ENCODE measurements around the gene RHOV. TPM values are rescaled to one million over a fixed set of nuclear protein-coding genes. Genes with fewer than 3 reads are reported as not detected.

The RHOV gene
- total RNA-seq, 6 experiments from 2014 or later, result not detected

GRCh38 chr15:40853241-40853890 lies 20.7 kb downstream of the RHOV start:
- TF ChIP-seq POLR2A (IDR thresholded peaks at IDR 0.05), result no peak
- TF ChIP-seq, protein P1, sequence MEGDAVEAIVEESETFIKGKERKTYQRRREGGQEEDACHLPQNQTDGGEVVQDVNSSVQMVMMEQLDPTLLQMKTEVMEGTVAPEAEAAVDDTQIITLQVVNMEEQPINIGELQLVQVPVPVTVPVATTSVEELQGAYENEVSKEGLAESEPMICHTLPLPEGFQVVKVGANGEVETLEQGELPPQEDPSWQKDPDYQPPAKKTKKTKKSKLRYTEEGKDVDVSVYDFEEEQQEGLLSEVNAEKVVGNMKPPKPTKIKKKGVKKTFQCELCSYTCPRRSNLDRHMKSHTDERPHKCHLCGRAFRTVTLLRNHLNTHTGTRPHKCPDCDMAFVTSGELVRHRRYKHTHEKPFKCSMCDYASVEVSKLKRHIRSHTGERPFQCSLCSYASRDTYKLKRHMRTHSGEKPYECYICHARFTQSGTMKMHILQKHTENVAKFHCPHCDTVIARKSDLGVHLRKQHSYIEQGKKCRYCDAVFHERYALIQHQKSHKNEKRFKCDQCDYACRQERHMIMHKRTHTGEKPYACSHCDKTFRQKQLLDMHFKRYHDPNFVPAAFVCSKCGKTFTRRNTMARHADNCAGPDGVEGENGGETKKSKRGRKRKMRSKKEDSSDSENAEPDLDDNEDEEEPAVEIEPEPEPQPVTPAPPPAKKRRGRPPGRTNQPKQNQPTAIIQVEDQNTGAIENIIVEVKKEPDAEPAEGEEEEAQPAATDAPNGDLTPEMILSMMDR (IDR thresholded peaks at IDR 0.05), result no peak
- Histone ChIP-seq H3K36me3 (no peaks in the 10 kb centered on the region), H3K9me3 (no peaks in the 10 kb centered on the region), H3K27ac (no peak overlapping the region), H3K27me3 (no peaks in the 10 kb centered on the region), H3K4me1 (no peaks in the 10 kb centered on the region), H3K4me3 (no peak overlapping the region)
- ATAC-seq, result no peak
- DNase-seq, result no peak
- 100% methylated on average over 2 of the region's 16 CpGs for WGBS (ENCODE audit: insufficient coverage, low coverage, low lambda C conversion rate, missing lambda C conversion rate)
- intact Hi-C loops (cut with DNase I), result no loop called here

- Histone ChIP-seq H3K27ac (no peak overlapping the region), H3K4me1 (no peaks in the 10 kb centered on the region)
- DNase-seq, result no peak
These were observed 21.5 kb downstream of the RHOV start for GRCh38 chr15:40852529-40852928.

DNA sequence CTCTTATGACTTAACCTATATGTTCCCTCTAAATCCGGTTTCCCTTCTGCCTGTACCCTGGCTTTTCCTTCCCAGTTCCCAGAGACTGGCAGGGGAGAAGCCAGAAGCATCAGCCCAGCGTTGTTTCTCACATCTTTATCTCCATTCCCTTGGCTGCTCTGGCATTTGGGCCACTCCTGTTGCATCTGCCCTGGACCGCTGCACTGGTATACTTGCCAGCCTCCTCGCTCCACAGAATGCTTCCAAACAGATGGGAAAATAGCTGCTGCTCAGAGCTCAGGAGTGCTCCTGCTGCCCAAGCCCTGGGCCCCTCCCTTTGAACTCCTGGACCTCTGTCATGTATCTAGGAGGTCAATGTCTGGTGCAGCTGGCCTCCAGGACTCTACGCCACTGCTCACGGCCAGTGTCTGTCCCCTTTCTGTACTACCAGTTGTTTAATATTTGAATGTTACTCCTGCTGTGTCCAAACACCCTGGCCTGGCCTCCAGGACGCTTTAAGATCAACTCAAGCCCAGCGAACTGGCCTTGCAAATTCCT lies 23.4 kb downstream of the RHOV start:
- DNase-seq, result no peak
- Histone ChIP-seq H3K9me3 (no peaks in the 10 kb centered on the region), H3K4me1 (no peaks in the 10 kb centered on the region), H3K27me3 (no peaks in the 10 kb centered on the region), H3K4me3 (no peak overlapping the region), H3K27ac (no peak overlapping the region), H3K36me3 (no peaks in the 10 kb centered on the region)
- 77% methylated on average over 8 of the region's 8 CpGs for WGBS (ENCODE audit: insufficient coverage, low coverage, low lambda C conversion rate, missing lambda C conversion rate)
- TF ChIP-seq POLR2A (IDR thresholded peaks at IDR 0.05), result no peak
- TF ChIP-seq, protein P1 (IDR thresholded peaks at IDR 0.05), result no peak
- intact Hi-C loops (cut with DNase I), result no loop called here
- peak in 3 of 4 donors; percentile 16 to 65 (median 32) for ATAC-seq

More at GRCh38 chr15:40852529-40852928, 21.5 kb downstream of the RHOV start:
- TF ChIP-seq, protein P1 (IDR thresholded peaks at IDR 0.05), result no peak
- no peak for TF ChIP-seq POLR2A (IDR thresholded peaks at IDR 0.05)
- intact Hi-C loops (cut with DNase I), result no loop called here
- Histone ChIP-seq H3K9me3 (no peaks in the 10 kb centered on the region), H3K36me3 (no peaks in the 10 kb centered on the region), H3K4me3 (no peak overlapping the region), H3K27me3 (no peaks in the 10 kb centered on the region)
- 86% methylated on average over 5 of the region's 5 CpGs for WGBS (ENCODE audit: insufficient coverage, low coverage, low lambda C conversion rate, missing lambda C conversion rate)
- ATAC-seq, result no peak

DNA sequence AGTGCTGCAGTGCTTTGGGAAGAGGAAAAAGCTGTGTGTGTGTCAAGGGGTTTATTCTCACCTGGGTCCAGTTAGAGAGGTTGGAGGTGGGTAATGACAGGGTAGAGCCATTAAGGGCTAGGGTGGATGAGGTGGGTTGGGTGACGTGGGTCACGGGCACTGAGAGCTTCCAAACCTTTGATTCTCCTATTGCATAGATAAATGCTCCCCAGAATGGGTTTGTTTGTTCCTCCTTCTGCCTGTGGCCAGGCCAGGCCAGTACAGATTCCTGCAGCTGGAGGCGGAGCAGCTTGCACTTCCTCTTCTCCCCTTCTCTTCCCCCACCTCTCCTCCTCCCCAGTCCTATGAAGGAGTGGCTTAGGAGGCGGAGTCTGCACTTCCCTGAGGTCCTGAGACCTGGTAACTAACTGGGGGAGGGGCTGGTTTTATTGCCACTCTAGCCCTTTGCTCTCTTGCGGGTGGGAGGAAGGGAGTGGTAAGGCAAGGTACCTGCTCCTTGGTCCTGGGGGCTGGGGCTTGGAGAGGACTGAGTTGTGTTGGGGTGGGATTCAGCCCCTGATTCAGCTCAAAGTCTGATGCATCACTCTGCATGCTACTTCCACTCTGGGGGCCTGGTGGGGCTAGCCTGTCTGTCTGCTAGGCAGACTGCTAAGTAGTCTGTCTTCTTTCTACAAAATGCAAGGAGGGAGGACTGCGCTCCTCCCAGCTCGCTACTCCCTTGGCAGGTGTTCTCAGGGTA lies 26.6 kb downstream of the RHOV start:
- WGBS (ENCODE audit: insufficient coverage, low coverage, low lambda C conversion rate, missing lambda C conversion rate), result 83% methylated on average over 2 of the region's 7 CpGs

More for the DNA sequence above, 26.6 kb downstream of the RHOV start:
- peaks cover 0 to 11% of the 10 kb centered on the region in 2 donors for H3K27me3 ChIP-seq
- TF ChIP-seq, protein P1 (IDR thresholded peaks at IDR 0.05), result no peak
- TF ChIP-seq POLR2A (IDR thresholded peaks at IDR 0.05), result no peak
- DNase-seq (peak; percentile 49 to 67 (median 56)), ATAC-seq (peak; percentile 50 to 78 (median 65))
- no peaks in the 10 kb centered on the region for H3K9me3 ChIP-seq
- H3K27ac ChIP-seq, result no peak overlapping the region
- H3K4me3 ChIP-seq, result no peak overlapping the region
- intact Hi-C loops (cut with DNase I), result no loop called here
- no peaks in the 10 kb centered on the region for H3K36me3 ChIP-seq
- H3K4me1 ChIP-seq, result peaks cover 0 to 12% (median 0%) of the 10 kb centered on the region in 4 donors
